ENCODE results near the gene NR3C2.

Gene NR3C2

GRCh38 chr4:148265627-148266026, 176.6 kb downstream of the NR3C2 start:
- no peak for DNase-seq (ENCODE audit: low read depth in 2 of 2)

- no peak for DNase-seq (ENCODE audit: low read depth in 2 of 2)
Observed at GRCh38 chr4:148263802-148264201, 178.4 kb downstream of the NR3C2 start.

- DNase-seq (ENCODE audit: low read depth in 2 of 2) = no peak
Observed at GRCh38 chr4:148263127-148263526, 179.1 kb downstream of the NR3C2 start.

- no peak for DNase-seq (ENCODE audit: low read depth in 2 of 2)
Observed at GRCh38 chr4:148261848-148262247, 180.4 kb downstream of the NR3C2 start.

DNA sequence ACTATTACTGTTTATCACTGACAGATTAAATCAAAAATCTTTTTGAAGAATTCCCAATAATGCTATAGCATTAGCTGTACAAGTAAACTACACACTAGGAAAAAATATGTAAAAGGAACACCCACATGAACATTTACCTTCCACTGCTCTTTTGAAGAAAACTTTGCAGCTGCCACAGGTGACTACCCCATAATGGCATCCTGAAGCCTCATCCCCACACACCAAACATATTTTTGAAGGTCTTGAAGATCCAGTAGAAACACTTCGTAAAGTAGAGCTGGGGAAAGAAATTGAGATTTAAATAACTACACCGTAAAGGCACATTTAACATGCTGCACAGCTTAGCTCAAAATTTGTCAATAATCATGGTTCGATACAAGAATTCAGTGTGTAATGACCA, 182.4 kb downstream of the NR3C2 start:
- no peak for DNase-seq (ENCODE audit: low read depth in 2 of 2)

DNA sequence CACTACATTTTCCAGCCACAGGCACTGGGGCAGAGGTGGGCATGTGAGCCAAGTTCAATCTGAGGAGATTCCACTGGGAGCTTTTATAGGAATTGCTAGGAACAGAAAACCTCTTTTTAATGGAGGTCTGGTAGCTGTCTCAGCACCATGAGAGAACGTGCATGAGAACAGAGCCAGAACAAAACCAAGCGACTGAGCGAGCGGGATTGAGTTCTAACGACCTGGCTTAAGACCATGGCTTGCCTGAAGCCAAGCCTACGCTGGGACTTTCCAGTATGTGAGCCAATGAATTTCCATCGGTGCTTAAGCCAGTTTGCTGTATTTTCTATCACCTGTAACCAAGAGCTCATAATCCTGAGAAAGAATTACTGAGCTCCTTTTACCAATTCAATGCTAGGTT, 183.7 kb downstream of the NR3C2 start:
- no peak for DNase-seq (ENCODE audit: low read depth in 2 of 2)

DNA sequence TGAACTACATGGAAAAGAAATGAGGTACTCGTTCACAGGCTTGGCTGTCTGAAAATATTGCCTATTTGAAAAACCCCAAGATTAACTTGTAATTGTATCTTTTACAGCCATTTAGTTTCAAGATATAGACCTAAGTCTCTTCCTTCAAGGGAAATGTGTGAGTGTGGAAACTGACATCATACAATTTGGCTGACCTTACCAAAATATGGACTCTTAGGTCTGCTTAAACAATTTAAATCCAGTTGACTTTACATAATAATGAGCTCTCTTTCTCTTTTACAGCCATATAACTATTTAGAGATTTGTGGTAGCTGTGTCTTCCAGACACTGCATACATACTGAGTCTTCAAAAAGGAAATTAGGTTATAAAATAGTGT, 186.9 kb downstream of the NR3C2 start:
- DNase-seq (ENCODE audit: low read depth in 2 of 2) = no peak

- no peak for DNase-seq (ENCODE audit: low read depth in 2 of 2)
Observed at GRCh38 chr4:148254621-148255343, 187.4 kb downstream of the NR3C2 start.

GRCh38 chr4:148253768-148254167, 188.4 kb downstream of the NR3C2 start:
- DNase-seq (ENCODE audit: low read depth in 2 of 2) = no peak

GRCh38 chr4:148248824-148249223, 193.4 kb downstream of the NR3C2 start:
- DNase-seq (ENCODE audit: low read depth in 2 of 2) = no peak

DNA sequence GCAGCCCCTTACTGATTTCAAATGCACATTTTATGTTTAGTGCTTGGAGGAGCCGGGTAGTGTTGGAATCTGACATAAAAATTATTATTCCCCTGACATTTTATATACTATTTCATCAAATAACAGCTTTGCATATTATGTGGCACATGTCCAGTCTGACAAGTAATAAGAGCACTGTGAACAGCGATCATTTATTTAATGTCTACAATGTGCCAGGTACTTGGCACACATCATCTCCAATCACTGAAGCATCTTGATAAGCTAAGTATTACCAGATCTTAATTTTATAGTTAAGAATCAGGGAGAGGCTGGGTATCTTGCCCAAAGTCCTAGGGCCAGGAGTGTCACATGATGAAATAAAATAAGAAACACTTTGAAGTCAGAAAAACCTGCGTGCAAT, 197.2 kb downstream of the NR3C2 start:
- DNase-seq (ENCODE audit: low read depth in 2 of 2) = no peak

GRCh38 chr4:148243837-148244236, 198.4 kb downstream of the NR3C2 start:
- no peak for DNase-seq (ENCODE audit: low read depth in 2 of 2)

GRCh38 chr4:148240241-148240640, 202.0 kb downstream of the NR3C2 start:
- no peak for DNase-seq (ENCODE audit: low read depth in 2 of 2)

- no peak for DNase-seq (ENCODE audit: low read depth in 2 of 2)
Observed at GRCh38 chr4:148239494-148239985, 202.7 kb downstream of the NR3C2 start.

DNA sequence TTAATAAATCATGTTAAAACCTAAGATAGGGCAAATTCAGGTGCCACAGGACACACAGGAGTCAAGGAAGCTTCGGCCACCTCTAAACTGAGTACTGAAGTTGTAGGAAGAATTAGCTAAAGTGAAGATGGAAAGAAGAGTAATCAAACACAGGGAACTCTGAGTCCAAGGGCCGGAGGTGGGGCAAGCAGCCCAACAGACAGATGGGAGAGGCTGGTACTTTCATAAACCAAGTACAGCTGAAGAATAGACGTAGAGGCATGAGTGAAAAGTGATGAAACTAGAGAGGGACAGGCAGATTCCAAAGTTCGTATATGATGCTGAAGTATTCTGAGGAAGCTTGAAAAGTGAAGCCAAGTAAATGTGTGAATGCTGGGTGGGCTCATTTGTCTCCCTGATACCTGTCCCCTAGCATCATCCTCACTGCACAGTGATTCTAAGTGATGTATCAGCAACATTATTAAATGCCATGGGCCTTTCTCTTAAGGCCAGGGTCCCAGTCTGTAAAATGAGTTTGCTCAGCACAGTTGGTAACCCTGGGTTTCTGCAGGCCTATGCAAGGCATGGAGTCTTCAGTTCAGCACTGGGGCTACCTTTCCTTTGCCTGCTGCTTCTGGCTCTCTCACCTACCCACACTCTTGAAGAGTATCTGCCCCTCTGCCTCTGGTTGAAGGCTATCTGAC, 203.3 kb downstream of the NR3C2 start:
- no peak for DNase-seq (ENCODE audit: low read depth in 2 of 2)

GRCh38 chr4:148238086-148238485, 204.1 kb downstream of the NR3C2 start:
- no peak for DNase-seq (ENCODE audit: low read depth in 2 of 2)

DNA sequence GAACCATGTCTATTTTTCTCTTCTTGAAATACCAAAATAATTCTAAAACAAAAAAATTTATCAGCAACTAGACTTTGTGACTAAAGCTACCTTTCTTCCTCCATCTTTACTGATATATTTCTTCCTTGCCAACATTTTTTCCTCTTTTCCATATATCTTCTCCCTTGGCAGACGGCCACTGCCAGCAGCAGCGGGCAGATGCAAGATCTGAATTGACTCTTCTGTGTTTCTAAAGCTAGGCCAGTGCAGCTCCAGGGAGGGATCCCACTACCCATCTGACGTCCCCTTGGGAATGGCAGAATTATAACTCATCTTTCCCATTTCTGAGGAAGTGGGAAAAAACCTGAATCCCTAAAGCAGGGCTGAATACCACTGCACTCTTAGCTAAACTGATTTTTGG, 206.4 kb downstream of the NR3C2 start:
- DNase-seq (ENCODE audit: low read depth in 2 of 2) = no peak

DNA sequence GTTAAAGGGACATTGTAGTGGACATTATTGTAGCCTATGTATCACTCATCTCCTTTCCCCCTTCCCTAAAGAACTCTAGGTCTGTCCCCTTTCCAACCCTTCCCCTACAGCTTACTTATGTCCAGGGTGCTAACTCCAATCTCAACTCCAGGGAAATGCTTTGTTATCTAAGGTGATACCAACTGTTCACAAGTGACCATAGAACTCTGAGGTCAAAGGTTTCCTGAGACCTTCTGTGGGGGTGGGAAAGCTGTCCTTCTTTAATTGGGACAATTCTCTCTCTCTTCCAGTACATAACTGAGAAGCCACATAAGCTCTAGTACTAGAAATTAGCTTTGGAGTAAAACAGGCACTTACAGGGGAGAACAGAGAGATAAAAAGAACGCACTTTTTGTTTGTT, 212.4 kb downstream of the NR3C2 start:
- DNase-seq (ENCODE audit: low read depth in 2 of 2) = no peak

GRCh38 chr4:148229028-148229427, 213.2 kb downstream of the NR3C2 start:
- no peak for DNase-seq (ENCODE audit: low read depth in 2 of 2)

DNA sequence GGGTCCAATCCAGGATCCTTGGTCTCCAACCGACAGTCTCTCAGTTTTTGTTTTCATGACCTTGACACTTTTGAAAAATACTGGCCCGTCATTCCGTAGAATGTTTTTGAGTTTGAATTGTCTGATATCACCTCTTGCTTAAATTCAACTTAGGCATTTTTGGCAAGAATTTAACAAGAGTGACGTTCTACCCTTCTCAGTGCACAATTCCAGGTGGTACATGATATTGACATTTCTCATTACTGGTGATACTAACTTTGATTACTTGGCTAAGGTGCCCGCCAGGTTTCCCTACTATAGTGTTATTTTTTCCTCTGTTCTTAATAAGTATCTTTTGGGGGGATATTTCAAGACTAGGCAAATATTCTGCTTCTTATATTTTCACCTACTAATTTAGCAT, 215.1 kb downstream of the NR3C2 start:
- no peak for DNase-seq (ENCODE audit: low read depth in 2 of 2)

GRCh38 chr4:148226341-148226740, 215.9 kb downstream of the NR3C2 start:
- no peak for DNase-seq (ENCODE audit: low read depth in 2 of 2)

- no peak for DNase-seq (ENCODE audit: low read depth in 2 of 2)
Observed at GRCh38 chr4:148225639-148226038, 216.6 kb downstream of the NR3C2 start.

- no peak for DNase-seq (ENCODE audit: low read depth in 2 of 2)
Observed at GRCh38 chr4:148224476-148224875, 217.7 kb downstream of the NR3C2 start.
